Brain pericyte (primary cell): Measurements from ENCODE around the gene SLC2A14.
"Not testable (repeated sequence)": the region's sequence is repeated elsewhere in the genome, so short reads cannot be mapped to it uniquely, and the experiment has no call there.

Experiments
- DNase-seq: peaks from one replicate; pipeline ENCODE4 v3.0.0-alpha.2; 2012; ENCODE audit warnings: low read depth, low spot score

Gene SLC2A14

DNA sequence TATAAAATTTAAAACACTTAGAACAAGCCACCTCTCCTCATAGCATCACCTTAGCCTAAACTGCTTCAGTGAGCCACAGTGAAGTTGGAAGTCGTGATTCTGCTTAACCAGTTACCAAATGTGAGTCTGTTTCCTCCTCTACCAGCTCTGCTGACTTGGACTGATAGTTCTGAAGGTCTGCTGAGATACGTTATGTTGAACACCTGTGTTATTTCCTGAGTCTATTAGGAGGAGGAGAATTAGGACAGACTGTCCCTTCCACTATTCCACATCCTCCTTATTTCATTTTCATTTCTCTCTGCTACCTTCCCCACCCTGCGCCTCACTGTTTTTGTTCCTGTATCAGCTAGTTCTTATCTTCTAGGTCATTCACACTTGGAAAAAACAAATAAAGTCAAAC, 2.4 kb downstream of the SLC2A14 start:
- no peak for DNase-seq

DNA sequence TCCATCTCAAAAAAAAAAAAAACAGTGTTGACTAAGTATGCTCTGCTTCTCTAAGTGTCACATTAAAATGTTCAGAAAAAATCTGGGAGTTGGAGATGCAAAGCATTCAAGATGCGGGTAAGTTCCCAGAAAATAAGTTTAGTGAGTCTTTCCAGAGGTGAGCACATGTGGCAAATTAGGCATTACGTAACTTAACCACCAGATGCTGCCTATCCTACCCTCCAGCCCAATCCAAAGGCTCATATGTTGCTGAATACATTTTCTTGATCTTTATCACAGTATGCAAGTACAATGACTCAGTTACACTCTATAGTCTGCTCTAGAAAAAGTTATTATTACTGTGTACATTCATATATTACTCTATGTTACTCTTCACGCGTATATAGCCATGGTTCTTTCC, 3.6 kb downstream of the SLC2A14 start:
- no peak for DNase-seq

DNA sequence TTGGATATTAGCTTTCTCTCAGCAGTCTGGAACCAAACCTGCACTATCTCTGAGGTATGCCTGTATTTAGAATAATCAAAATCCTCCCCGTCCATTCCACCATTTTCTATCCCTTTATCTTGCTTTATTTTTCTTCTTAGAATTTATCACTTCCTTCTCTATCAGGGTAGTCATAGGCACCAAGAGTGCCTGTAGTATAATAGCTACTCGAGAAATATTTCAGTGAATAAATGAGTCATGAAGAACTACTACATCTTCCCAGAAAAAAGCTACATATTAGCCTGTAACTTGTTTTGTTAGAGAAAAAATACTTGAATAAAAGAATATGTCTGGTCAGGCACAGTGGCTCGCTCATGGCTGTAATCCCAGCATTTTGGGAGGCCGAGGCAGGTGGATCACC, 4.3 kb downstream of the SLC2A14 start:
- DNase-seq, result no peak

DNA sequence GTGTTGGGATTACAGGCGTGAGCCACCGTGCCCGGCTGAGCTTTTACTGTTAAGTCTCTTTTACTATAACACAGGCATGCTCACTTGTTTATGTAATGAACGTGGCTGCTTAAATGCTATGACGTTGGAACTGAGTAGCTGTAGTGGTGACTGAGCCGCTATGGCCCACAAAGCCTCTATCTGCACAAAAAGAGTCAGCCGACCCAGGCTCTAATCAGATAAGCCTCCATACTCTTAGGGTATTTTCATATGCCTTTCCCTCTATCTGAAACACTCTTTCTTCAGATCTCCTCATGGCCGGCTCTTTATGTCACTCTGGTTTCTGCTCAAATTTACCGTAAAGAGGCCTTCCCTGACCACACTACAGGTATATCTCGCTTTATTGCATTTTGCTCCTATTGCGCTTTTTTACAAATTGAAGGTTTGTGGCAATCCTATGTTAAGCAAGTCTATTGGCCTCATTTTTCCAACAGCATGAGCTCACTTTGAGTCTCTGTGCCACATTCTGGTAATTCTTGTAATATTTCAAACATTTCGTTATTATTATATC, 8.0 kb downstream of the SLC2A14 start:
- no peak for DNase-seq

GRCh38 chr12:7862814-7863348, 9.8 kb downstream of the SLC2A14 start:
- DNase-seq, result not testable (repeated sequence)

- not testable (repeated sequence) for DNase-seq
Measured at GRCh38 chr12:7862301-7862700, 10.4 kb downstream of the SLC2A14 start.

GRCh38 chr12:7859552-7859951, 13.2 kb downstream of the SLC2A14 start:
- DNase-seq, result no peak

DNA sequence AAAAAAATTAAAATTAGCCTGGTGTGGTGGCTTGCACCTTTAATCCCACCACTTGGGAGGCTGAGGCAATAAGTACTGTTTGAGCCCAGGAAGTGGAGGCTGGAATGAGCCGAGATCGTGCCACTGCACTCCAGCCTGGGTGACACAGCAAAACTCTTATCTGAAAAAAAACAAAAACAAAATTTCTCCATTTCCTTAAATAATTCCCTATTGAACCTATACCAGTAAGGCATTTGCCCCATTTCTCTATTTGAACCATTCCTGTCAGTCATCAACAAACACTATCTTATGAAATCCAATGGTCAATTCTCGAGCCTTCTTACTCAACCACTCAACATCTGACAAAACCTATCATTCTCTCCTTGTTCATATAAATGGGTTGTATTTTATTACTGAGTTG, 14.7 kb downstream of the SLC2A14 start:
- no peak for DNase-seq

- DNase-seq, result no peak
Measured at GRCh38 chr12:7856516-7856915, 16.2 kb downstream of the SLC2A14 start.

- no peak for DNase-seq
Measured at GRCh38 chr12:7853557-7853956, 19.2 kb downstream of the SLC2A14 start.

- not testable (repeated sequence) for DNase-seq
Measured at GRCh38 chr12:7851622-7852081, 21.1 kb downstream of the SLC2A14 start.

GRCh38 chr12:7850099-7850498, 22.6 kb downstream of the SLC2A14 start:
- not testable (repeated sequence) for DNase-seq

DNA sequence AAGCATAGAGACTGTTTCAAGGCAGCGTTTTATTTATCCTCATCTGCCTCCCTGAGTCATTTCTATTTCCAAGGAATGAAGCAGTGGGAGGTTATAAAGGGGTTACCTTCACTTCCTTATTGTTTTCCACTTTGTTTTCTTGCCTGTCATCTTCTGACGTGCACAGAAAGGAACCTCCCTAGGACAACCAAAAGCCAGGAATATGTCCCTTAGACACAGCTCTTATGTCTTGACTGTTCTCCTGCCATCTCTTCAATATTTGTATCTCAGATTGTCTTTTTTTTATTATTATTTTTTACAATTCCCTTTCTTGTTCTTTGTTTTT, 24.7 kb downstream of the SLC2A14 start:
- not testable (repeated sequence) for DNase-seq

DNA sequence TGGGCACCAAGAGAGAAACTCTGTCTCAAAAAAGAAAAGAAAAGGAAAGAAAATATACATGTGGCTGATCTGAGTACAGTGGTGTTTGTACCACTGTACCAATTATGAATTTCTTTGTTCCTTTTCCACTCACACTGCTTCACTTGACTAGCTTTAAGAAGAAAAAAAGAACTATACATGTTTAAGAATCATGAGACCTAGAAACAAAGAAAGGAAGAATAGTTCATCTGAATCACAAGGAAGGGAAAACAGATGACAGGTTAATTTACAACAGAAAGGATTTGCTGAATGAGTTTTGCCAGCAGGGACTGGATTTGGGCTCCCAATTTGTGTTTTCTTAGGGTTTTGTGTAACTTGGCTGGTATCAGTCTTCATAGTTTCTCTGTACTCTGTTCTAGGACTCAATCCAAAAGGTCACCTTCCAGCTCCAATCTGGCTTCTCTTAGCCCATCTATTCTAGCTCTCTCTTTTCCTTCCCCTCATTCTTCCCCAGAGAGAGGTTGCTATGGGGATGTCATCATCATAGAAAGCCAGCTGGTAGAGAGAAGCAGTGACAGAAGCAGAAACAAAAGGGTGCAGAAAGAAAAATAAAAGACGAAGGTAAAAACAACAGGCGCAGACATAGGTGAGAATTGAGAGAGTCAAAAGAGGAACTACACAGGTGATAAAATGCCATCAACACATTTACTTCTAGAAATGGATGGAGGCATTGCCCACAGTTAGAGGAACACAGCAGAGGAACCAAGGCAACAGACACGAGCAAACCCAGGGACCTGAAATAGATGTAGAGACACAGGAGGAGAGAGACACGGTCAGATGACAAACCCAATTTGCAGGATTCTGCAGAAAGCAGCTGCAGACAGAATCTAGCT, 25.3 kb downstream of the SLC2A14 start:
- not testable (repeated sequence) for DNase-seq

DNA sequence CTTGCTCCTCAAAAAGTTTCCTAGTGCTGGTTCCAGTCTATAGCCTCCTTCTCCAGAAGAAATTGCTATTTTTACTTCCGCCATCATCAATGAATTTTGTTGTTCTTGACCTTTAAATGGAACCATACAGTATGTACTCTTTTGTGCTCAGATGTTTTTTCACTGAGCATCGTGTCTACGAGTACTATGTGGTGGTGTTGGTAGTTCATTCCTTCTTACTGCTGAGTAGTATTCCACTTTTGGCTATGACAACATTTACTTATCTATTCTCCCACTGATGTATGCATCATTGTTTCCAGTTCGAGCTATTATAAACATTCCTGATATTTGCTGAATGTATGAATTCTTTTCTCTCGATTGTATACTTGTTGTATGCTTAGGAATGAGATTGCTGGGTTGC, 28.6 kb downstream of the SLC2A14 start:
- DNase-seq, result no peak

- DNase-seq, result not testable (repeated sequence)
Measured at GRCh38 chr12:7843583-7843982, 29.1 kb downstream of the SLC2A14 start.

DNA sequence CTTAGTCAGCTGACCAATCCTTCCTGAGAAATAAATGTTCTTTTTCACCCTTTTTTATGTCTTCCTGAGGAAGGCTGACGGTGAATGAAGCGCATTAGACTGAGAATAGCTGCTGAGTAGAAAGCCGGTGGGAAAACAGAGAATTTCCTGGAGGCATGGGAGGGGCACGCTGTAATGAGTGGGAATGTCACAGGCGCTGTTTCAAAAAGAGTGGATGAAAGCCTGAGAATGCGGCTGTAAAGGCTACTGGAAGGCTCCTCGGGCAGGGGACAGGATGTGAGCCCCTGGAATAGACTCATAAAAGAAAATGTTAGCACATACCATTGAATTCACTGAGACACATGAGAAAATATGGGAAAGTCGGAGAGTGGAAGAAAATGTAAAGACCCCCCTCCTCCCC, 29.6 kb downstream of the SLC2A14 start:
- DNase-seq, result not testable (repeated sequence)

GRCh38 chr12:7842444-7842843, 30.3 kb downstream of the SLC2A14 start:
- not testable (repeated sequence) for DNase-seq

DNA sequence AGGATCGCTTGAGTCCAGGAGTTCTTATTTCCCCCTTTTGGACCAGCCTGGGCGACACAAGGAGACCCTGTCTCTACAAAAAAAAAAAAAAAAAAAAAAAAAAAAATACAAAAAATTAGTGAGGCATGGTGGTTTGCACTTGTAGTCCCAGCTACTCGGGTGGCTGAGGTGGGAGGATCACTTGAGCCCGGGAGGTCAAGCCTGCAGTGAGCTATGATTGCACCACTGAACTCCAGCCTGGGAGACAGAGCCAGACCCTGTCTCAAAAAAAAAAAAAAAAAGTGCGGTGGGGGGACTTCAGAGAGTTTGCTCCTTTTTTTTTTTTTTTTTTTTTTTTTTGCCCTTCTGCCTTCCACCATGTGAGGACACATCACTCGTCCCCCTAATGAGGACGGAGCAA, 32.9 kb downstream of the SLC2A14 start:
- DNase-seq, result not testable (repeated sequence)

- not testable (repeated sequence) for DNase-seq
Measured at GRCh38 chr12:7839226-7839625, 33.5 kb downstream of the SLC2A14 start.

DNA sequence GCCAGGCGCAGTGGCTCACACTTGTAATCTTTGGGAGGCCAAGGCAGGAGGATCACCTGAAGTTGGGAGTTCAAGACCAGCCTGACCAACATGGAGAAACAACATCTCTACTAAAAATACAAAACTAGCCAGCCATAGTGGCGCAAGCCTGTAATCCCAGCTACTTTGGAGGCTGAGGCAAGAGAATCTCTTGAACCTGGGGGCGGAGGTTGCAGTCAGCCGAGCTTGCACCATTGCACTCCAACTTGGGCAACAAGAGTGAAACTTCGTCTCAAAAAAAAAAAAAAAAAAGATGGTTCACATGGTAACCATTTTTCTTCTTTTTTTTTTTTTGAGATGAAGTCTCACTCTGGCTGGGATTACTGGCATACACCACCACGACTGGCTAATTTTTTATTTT, 35.3 kb downstream of the SLC2A14 start:
- DNase-seq, result no peak

DNA sequence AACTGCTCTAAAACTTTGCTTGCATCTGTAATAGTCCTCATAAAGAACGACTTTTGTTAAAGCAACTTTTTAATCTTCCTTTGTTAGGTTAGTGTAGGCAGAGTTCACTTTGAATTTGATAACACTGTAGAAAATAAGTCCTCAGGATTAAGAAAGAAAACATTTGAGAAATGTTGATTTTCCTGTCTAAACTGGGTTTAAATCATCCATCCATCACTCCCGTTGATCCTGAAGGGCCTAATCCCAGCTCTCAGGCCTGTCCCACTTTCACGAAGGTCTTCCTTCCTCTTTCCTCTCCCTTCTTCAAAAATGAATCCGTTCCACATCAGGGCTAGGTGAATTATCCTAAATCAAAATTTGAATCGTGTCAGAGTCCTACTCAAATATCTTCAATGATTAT, 36.9 kb downstream of the SLC2A14 start:
- no peak for DNase-seq

DNA sequence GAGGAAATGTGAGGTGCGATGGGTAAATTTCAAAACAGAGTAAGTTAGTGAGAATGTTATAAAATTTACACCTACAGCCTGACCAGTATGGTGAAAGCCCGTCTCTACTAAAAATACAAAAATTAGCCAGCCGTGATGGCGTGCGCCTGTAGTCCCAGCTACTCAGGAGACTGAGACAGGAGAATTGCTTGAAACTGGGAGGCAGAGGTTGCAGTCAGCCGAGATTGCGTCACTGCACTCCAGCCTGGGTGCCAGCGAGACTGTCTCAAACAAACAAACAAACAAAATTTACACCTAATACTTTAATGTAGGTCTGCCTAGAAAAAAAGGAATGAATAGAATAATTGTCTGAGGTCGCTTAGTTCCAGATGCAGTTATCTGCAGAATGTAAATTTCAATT, 37.6 kb downstream of the SLC2A14 start:
- no peak for DNase-seq
